ENCODE results near the gene AOAH.

Gene AOAH

DNA sequence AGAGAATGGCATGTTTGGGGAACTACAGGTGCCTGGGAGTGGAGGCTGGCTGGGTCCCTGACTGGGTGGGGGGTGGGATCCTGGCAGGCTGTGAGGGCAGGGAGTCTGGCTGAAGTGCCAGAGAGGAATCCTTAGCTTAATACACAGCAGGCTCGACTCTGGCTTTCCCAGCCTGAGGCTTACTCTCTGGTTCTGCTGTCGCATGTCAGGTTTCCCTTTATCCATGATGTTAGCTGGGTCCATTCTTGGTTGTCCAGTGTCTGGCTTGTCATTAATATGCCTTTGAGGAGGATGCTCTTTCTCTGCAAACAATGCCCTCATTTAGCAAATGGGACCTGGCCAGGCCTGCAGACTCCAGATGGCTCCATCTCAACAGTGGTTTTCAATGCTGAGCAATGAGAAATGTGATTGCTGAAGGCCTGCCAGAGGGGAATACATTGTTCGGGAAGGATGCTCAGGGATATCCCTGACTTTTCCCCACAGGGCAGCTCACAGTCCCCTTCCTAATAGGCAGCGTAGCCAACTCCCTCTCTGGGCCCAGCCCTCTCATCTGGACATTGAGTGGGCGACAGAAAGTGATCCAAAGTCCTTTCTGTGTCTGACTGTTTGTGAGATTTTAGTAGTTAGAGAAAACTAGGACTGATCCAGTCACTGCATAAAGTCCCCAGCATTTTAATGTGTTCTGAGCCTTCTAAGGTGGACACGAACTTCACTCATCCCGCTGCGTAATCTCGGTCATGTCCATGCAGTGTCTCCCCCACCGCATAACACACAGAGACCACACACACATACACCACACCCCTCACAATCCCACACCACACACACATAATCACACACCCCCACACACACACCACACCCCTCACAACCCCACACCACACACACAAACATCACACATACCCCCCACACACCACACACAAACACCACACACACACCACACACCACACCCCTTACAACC is 209.7 kb downstream of the AOAH start:
- H3K4me2 ChIP-seq (ENCODE audit: low read length) = no peak overlapping the region
- no peaks in the 10 kb centered on the region for H3K36me3 ChIP-seq (ENCODE audit: control insufficient read depth, low read length)
- no peaks in the 10 kb centered on the region for H3F3A ChIP-seq (ENCODE audit: control insufficient read depth, insufficient read depth)
- TF ChIP-seq CTCF (IDR thresholded peaks at IDR 0.05; ENCODE audit: low read depth, low read length, poor library complexity, severe bottlenecking) (no peak), EZH2phosphoT487 (IDR thresholded peaks at IDR 0.05; ENCODE audit: borderline replicate concordance, low read length) (no peak)
- H3K9me2 ChIP-seq (replicated peaks; ENCODE audit: control insufficient read depth, low read length) = no peaks in the 10 kb centered on the region
- H4K20me1 ChIP-seq (ENCODE audit: control insufficient read depth, insufficient read depth, low read depth, low read length) = no peaks in the 10 kb centered on the region
- H3K4me1 ChIP-seq (ENCODE audit: control insufficient read depth, low read length) = no peaks in the 10 kb centered on the region
- H3K27me3 ChIP-seq (ENCODE audit: control insufficient read depth, low read length) = no peaks in the 10 kb centered on the region
- no peaks in the 10 kb centered on the region for H3K79me2 ChIP-seq (ENCODE audit: control insufficient read depth, low read length)
- no peak overlapping the region for H3K27ac ChIP-seq (ENCODE audit: low read depth, low read length)
- H3K9me3 ChIP-seq (ENCODE audit: control insufficient read depth, insufficient read depth, low read length) = no peaks in the 10 kb centered on the region
- no peak overlapping the region for H3K4me3 ChIP-seq (ENCODE audit: low read length)

GRCh38 chr7:36513393-36513792 is 210.9 kb downstream of the AOAH start:
- no peak overlapping the region for H3K27ac ChIP-seq (ENCODE audit: low read depth, low read length)
- no peaks in the 10 kb centered on the region for H3K36me3 ChIP-seq (ENCODE audit: control insufficient read depth, low read length)
- H3K9me3 ChIP-seq (ENCODE audit: control insufficient read depth, insufficient read depth, low read length) = no peaks in the 10 kb centered on the region
- no peaks in the 10 kb centered on the region for H3K27me3 ChIP-seq (ENCODE audit: control insufficient read depth, low read length)
- H3K4me3 ChIP-seq (ENCODE audit: low read length) = no peak overlapping the region
- H3K9me2 ChIP-seq (replicated peaks; ENCODE audit: control insufficient read depth, low read length) = no peaks in the 10 kb centered on the region
- no peak for TF ChIP-seq EZH2phosphoT487 (IDR thresholded peaks at IDR 0.05; ENCODE audit: borderline replicate concordance, low read length)
- TF ChIP-seq CTCF (IDR thresholded peaks at IDR 0.05; ENCODE audit: low read depth, low read length, poor library complexity, severe bottlenecking) = no peak
- no peaks in the 10 kb centered on the region for H3K4me1 ChIP-seq (ENCODE audit: control insufficient read depth, low read length)
- no peaks in the 10 kb centered on the region for H3F3A ChIP-seq (ENCODE audit: control insufficient read depth, insufficient read depth)
- H4K20me1 ChIP-seq (ENCODE audit: control insufficient read depth, insufficient read depth, low read depth, low read length) = no peaks in the 10 kb centered on the region
- no peaks in the 10 kb centered on the region for H3K79me2 ChIP-seq (ENCODE audit: control insufficient read depth, low read length)
- no peak overlapping the region for H3K4me2 ChIP-seq (ENCODE audit: low read length)

GRCh38 chr7:36512616-36513015 is 211.7 kb downstream of the AOAH start:
- Histone ChIP-seq H3K36me3 (ENCODE audit: control insufficient read depth, low read length) (no peaks in the 10 kb centered on the region), H3K79me2 (ENCODE audit: control insufficient read depth, low read length) (no peaks in the 10 kb centered on the region), H3F3A (ENCODE audit: control insufficient read depth, insufficient read depth) (no peaks in the 10 kb centered on the region), H3K9me3 (ENCODE audit: control insufficient read depth, insufficient read depth, low read length) (no peaks in the 10 kb centered on the region), H3K27me3 (ENCODE audit: control insufficient read depth, low read length) (no peaks in the 10 kb centered on the region), H3K4me2 (ENCODE audit: low read length) (no peak overlapping the region), H3K4me3 (ENCODE audit: low read length) (no peak overlapping the region), H3K9me2 (replicated peaks; ENCODE audit: control insufficient read depth, low read length) (no peaks in the 10 kb centered on the region), H4K20me1 (ENCODE audit: control insufficient read depth, insufficient read depth, low read depth, low read length) (no peaks in the 10 kb centered on the region), H3K27ac (ENCODE audit: low read depth, low read length) (no peak overlapping the region), H3K4me1 (ENCODE audit: control insufficient read depth, low read length) (no peaks in the 10 kb centered on the region)
- TF ChIP-seq CTCF (IDR thresholded peaks at IDR 0.05; ENCODE audit: low read depth, low read length, poor library complexity, severe bottlenecking) (no peak), EZH2phosphoT487 (IDR thresholded peaks at IDR 0.05; ENCODE audit: borderline replicate concordance, low read length) (no peak)

All from DOHH2 (cell line).